Medulla oblongata (tissue), 1 donor: ENCODE results near the gene NLN.
A peak's percentile ranks its signal among the peaks of the same experiment; 100 is the strongest.
"Not testable (repeated sequence)": the region's sequence is repeated elsewhere in the genome, so short reads cannot be mapped to it uniquely, and the experiment has no call there.

Experiments
- DNase-seq: peaks from one replicate; pipeline ENCODE4 v3.0.0-alpha.2; 2015; ENCODE audit errors: extremely low spot score

NLN gene

DNA sequence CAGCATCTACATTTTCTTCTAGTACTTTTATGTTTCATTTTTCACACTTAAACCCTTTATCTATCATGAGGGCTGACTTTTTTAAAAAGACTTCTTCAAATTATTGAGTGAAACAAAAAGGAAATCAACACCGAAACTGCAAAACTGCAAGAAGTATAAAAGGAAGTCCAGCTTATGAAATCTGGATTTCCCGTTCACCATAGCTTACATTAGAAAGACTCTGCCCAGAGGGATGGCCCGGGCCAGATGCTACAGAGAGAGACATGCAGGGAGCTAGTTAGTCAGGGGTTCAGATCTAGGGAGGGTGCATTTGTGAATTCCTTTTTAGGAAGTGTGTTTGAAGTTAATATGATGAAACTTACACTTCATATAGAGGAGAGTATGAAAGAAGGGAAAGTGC lies 10.0 kb downstream of the NLN start:
- not testable (repeated sequence) for DNase-seq

DNA sequence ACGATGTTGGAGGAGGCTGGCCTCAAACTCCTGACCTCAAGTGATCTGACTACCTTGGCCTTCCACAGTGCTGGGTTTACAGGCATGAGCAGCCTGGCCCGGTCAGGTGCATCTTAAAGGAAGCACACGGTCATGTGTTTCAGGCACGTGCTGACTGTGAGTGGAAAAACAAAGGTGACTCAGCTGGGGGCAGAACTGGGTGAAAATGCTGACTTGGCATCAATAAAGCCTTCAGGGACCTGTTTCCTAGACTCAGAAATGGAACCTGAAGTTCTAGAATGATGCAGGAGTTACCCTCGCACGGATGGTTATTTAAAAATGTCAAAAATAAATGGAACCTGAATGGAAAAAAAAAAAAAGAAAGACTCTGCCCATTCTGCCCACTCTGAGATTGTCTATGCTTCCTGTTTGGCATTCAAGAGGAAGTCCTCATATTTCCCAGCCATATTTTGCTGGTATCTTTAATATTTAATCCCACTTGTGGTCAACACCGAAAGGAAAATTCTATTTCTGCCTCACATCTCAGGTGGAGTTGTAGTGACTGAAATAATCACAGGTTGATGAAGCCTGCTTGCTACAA lies 12.3 kb downstream of the NLN start:
- not testable (repeated sequence) for DNase-seq

DNA sequence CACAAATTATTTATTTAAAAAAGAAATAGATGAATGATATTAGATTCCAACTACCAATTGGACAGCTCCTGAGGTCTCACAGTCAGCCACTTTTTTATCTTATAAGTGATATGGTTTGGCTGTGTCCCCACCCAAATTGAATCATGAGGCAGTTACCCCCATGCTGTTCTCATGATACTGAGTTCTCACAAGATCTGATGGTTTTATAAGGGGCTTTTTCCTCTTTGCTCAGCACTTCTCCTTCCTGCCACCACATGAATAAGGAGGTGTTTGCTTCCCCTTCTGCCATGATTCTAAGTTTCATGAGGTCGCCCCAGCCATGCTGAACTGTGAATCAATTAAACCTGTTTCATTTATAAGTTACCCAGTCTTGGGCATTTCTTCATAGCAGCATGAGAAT lies 12.9 kb downstream of the NLN start:
- no peak for DNase-seq

DNA sequence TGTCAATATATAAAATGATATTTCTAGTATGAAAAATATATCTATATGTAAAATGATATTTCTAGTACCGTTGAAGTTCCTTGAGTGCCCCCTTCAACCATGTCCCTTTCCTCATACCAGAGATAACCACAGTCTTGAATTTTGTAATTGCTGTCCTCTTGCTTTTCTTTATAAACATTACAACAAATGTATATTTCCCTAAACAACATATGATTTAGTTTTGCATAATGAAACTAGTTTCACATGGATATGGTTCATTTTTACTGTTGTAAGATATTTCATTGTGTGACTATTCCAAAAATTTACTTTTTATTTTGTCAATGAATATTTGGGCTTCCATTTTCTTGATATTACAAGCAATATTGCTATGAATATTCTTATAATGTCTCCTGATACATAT lies 14.0 kb downstream of the NLN start:
- DNase-seq, result no peak

DNA sequence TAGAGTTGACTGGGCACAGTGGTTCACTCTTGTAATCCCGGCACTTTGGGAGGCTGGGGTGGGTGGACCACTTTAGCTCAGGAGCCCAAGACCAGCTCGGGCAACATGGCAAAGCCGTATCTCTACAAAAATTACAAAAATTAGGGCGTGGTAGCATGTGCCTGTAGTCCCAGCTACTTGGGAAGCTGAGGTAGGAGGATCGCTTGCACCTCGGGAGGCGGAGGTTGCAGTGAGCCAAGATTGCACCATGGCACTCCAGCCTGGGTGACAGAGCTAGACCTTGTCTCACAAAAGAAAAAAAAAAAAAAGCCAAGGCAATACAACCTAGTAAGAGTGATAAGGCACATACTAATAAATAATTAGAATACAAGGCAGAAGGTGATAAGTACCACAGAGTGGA lies 15.8 kb downstream of the NLN start:
- no peak for DNase-seq

DNA sequence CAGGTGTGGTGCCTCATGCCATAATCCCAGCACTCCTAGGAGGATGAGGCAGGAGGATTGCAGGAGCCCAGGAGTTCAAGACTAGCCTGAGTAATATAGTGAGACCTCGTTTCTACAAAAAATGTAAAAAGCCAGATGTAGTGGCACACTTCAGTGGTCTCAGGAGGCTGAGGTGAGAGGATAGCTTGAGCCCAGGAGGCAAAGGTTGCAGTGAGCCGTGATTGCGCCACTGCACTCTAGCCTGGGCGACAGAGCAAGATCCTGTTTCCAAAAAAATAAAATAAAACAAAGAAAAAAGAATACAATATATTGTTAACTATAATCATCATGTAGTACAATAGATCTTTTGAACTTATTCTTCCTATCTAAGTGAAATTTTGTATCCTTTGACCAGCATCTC lies 16.3 kb downstream of the NLN start:
- DNase-seq, result no peak

DNA sequence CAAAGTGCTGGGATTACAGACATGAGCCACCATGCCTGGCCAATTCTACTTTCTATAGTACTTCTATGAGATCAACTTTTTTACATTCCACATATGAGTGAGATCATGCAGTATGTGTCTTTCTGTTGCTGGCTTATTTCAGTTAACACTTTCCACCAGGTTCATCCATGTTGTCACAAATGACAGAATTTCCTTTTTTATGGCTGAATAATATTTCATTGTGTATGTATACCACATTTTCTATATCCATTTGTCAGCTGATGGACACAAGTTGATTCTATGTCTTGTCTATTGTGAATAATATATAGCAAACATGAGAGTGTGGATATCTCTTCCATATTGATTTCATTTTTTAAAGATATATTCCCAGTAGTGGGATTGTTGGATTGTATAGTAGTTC lies 17.2 kb downstream of the NLN start:
- DNase-seq, result no peak

DNA sequence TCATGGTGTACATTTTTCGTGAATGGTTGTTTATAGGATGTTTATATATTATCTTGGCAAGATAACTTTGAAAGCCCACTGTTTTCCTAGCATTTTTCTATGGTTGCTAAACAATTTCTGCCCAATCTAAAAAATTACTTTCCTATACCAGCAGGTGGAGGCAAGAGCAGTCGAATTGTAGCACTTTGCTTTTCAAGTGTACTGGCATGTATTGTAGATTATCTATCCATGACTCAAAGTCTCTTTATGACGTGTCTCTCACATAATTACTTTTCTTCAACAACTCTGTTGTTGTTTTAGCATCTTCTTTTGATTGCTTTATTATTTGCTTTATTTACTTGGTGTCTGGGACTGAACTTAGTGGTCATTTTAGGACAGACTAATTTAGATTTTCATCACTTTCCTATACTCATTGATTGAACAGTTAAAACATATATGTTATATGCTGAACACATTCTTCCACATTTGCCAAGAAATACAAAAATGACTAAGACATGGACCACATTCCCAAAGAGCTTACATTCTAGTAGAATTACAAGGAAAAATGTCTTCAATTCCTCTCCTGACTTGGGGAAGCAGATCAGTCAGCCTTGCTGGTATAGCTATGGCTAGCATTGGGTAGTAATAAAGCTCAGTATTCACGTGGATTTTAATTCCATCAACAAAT lies 20.7 kb downstream of the NLN start:
- DNase-seq, result peak; percentile 68

DNA sequence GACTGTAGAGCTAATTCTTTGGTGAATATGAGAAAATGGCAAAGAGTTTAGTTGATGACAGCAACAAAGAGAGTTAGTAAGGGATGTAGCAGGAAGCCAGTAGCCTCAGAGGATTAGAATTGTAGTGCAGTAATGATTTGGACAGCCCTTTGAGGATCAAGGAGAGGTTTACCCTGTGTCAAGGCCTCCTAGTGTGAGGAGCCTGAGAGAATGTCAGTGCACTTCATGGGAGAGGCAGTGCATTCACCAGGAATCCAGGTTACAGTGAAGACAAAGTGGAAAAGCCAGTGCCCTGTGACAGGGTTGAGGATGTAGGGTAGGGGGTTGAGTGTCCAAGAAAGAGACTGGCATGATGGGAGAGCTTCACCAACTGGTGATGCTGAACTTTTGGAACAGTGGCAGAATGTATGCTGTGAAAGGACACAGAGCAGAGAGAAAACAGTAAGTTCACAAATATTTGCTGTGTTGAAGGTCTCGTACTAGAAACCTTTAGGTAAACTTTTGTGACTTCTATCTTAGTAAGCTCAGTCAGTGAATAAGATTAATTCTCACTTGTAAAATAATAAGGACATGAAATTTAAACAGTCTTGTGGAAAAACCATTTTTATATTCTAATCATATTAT lies 27.3 kb downstream of the NLN start:
- no peak for DNase-seq

DNA sequence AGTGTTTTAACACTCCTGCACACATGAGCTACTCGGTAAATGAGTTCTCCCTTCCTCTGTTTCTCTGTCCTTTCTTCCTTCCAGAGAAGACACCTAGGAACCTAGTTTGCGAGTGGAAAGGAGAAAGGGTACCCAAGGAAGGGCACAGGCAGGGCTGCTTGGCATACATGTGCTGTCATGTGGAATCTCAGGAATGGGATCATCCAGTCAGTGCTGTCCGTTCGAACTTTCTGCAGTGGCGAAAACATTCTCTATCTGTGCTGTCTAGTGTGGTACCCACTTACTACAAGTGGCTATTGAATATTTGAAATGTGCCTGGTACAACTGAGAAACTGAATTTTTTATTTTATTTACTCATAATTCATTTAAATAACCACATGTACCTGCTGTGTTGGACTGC lies 28.0 kb downstream of the NLN start:
- DNase-seq, result no peak

DNA sequence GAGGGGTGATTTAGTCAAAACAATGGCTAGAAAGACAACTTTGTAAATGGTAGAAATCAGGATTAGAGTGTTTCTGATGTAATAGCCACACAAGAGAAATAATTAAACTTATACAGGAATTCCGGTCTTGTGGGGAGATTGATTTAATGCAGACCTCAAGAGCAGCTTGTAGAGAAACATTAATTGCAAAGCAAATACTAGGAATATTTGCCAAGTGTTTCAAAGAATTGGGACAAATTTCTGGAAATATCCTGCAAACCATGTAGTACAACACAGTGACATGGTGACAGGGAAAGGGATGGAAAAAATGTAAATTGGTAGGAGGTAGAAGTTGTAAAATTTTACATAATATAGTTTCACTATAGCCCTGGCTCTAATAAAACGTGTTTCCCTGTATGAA lies 28.9 kb downstream of the NLN start:
- no peak for DNase-seq

DNA sequence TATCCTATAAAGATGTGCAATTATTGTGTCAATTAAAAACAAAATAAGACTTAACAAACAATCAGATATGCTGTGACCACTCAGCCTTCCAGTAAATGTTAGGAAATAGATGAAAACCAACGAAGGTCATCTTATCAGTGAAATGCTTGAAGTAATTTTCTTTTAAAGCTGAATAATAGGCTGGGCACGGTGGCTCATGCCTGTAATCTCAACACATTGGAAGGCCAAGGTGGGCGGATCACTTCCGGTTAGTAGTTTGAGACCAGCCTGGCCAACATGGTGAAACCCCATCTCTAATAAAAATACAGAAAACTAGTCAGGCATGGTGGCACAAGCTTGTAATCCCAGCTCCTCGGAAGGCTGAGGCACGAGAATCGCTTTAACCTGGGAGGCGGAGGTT lies 31.2 kb downstream of the NLN start:
- DNase-seq, result no peak

DNA sequence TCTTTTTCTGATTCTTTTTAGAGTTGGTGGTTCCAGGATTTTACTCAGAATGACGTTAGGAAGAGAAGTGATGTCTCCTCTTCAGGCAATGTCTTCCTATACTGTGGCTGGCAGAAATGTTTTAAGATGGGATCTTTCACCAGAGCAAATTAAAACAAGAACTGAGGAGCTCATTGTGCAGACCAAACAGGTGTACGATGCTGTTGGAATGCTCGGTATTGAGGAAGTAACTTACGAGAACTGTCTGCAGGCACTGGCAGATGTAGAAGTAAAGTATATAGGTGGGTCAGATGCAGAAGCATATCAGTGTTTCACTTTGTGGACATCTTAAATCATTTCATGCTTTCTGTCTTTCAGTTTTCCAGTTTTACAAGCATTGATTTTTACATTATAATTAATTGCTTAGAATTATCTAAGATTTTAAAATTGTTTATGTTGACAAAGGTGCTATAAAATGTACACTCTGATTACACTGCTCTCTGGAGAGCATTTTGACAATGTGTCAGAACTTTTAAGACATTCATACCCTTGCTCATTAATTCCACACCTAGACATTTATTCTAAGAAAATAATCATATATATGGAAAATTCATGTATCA lies 36.6 kb downstream of the NLN start:
- no peak for DNase-seq

DNA sequence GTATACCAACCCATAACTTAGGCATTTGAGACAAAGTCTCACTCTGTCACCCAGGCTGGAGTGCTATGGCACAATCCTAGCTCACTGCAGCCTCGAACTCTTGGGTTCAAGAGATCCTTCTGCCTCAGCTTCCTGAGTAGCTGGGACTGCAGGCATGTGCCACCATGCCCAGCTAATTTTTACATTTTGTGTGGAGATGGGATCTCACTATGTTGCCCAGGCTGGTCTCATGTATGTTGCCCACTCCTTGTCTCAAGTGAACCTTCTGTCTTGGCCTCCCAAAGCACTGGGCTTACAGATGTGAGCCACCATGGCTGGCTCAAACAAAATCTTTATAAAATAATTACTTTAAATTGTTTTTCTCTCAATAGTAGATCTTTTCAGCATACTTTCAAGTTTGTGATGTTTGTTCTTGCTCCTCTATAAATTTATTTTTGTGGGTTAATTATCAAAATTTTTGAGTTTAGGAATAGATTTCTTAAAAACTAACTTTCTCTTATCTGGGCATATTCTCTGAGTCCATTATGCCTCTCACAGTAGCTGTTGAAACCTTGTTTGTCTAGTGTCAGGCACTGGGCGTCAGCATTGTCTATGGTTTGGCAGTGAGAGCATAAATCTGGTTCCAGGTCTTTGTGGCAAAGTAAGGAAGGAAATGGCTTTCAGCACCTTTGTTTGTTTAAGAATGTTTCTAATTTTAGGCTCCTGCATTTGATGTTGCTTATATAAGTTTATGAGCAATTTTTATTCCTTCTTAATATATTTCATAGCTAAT lies 38.7 kb downstream of the NLN start:
- DNase-seq, result peak; percentile 93

DNA sequence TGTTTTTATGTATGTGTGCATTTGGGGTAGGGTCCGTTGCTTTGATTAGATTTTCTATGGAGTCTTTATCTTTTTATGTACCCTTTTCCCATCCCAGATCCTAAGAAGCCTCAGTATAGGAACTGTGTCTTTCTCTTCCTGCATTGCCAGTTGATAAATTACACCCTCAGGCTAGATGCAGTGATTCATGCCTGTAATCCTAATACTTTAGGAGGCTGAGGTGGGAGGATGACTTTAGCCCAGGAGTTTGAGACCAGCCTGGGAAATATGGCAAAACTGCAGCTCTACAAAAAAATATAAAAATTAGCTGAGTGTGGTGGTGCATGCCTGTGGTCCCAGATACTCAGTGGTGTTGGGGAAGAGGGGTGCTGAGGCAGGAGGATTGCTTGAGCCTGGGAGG lies 40.2 kb downstream of the NLN start:
- DNase-seq, result no peak

DNA sequence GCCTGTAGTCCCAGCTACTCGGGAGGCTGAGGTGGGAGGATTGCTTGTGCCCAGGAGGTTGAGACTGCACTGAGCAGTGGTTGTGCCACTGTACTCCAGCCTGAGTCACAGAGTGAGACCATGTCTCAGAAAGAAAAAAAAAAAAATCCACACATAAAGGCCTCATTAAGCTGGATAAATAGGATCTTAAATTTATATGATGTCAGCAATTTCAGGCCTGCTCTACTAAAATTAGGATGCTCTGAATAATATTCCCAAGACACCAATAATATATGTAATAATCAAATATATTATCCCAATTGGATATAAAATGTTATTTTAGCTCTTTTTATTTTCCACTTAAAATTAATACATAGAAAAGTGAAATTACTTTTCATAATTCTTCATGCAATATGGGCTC lies 43.6 kb downstream of the NLN start:
- no peak for DNase-seq

DNA sequence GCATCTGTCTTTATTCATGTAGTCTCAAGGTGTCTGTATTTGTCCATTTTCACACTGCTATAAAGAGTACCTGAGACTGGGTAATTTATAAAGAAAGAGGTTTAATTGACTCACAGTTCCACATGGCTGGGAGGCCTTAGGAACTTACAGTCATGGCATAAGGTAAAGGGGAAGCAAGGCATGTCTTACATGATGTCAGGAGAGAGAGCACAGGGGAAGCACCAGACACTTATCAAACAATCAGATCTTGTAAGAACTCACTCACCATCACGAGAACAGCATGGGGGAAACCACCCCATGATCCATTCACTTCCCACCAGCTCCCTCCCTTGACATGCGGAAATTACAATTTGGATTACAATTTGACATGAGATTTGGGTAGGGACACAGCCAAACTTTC lies 44.2 kb downstream of the NLN start:
- no peak for DNase-seq

DNA sequence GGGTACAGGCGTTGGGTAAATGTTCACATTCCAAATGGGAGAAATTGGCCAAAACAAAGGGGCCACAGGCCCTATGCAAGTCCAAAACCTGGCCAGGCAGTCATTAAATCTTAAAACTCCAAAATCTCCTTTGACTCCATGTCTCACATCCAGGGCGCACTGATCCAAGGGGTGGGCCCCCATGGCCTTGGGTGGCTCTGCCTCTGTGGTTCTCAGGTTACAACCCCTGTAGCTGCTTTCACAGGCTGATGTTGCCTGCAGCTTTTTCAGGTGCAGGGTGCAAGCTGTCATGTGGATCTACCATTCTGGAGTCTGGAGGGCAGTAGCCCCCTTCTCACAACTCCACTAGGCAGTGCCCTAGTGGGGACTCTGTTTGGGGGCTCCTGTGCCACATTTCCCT lies 44.8 kb downstream of the NLN start:
- DNase-seq, result no peak

DNA sequence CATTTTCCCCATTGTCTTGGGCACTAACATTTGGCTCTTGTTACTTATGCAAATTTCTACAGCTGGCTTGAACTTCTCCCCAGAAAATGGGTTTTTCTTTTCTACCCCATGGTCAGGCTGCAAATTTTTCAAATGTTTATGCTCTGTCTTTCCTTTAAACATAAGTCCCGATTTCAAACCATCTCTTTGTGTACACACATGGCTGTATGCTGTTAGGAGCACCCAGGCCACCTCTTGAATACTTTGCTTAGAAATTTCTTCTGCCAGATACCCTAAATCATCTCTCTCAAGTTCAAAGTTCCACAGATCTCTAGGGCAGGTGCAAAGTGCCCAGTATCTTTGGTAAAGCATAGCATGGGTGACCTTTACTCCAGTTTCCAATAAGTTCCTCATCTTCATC lies 45.6 kb downstream of the NLN start:
- no peak for DNase-seq

DNA sequence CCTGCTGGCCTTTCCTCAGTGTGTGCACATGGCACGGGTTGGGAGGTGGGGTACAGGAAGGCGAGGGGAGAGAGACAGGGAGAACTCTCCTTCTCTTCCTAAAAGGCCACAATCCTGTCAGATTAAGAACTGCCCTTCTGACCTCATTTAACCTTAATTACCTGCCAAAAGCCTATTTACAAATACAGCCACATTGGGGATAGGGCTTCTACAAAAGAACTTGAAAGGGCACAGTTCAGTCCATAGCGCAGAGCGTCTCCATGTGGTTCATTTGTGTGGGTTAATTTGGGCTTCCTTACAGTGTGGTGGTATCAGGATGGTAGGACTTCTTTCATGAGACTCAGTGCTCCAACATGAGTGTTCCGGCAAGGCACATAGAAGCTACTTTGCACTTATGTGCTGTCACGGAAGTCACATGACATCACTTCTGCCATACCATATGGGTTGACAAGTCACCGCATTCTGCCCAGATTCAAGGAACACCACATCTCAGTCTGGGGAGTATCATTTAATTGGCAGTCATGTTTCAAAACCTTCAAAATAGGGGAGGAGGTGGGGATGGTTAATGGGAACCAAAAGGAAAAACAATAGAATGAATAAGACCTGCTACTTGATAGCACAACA lies 46.8 kb downstream of the NLN start:
- no peak for DNase-seq

DNA sequence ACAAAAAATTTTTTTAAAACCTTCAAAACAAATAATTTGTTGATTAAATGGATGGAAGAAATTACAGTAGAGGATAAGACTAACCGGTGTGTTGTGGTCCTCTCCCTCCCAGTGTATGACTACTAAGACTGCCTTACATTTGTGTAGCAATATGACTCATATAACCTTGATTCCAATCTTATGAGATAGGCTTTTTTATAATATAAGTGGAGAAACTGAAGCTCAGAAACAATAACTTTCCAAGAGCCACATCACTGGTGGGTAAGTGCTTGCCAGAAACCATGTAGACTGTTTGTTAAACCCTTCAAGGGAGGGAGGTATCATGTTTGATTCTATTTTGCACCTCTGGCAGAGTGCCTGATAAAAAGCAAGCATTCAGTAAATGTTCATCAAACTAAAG lies 47.5 kb downstream of the NLN start:
- DNase-seq, result no peak

DNA sequence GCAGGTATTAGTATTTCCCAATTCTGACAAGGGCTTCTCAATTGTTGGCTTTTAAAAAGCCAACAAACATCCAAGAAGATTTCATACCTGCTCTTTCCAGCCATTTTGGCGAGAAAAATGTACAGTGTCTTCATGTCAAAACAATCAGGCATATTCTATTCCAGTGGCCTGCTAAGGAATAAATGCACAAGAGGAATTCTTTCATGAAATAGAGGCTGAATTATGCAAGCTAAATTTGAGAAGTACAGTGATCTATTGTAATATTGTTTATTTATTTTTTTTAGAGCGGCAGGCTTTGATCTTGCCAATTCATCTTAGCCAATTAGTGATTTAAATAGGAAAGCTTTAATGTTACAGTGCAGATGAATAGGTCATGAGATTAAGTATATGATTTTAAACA lies 49.3 kb downstream of the NLN start:
- peak; percentile 55 for DNase-seq
